Activated naive CD4-positive, alpha-beta T cell (primary cell): Measurements from ENCODE around the gene RASGRF2.

Source experiments
- DNase-seq, 4 experiments: peaks; one replicate each; lab custom pipeline; 2025; lab: John Stamatoyannopoulos, UW

Gene RASGRF2

GRCh38 chr5:80955082-80955590, 5.0 kb upstream of the RASGRF2 start:
- DNase-seq, result no peak

- DNase-seq, result no peak
Observed at GRCh38 chr5:80956272-80956671, 3.9 kb upstream of the RASGRF2 start.

GRCh38 chr5:80957031-80957761, 3.0 kb upstream of the RASGRF2 start:
- DNase-seq, result no peak

- DNase-seq, result no peak
Observed at GRCh38 chr5:80958616-80959015, 1.5 kb upstream of the RASGRF2 start.

GRCh38 chr5:80959138-80959537, 1.0 kb upstream of the RASGRF2 start:
- DNase-seq, result no peak

GRCh38 chr5:80960531-80961375, 590 bp downstream of the RASGRF2 start:
- DNase-seq, result peak in 3 of 4 experiments; percentile 14 to 50 (median 30)

GRCh38 chr5:80961376-80962281, 1.5 kb downstream of the RASGRF2 start:
- DNase-seq, result peak in 1 of 4 experiments; percentile 23

GRCh38 chr5:80962630-80963520, 2.7 kb downstream of the RASGRF2 start:
- no peak for DNase-seq

GRCh38 chr5:80963521-80963895, 3.3 kb downstream of the RASGRF2 start:
- DNase-seq, result no peak

- no peak for DNase-seq
Observed at GRCh38 chr5:80963966-80964481, 3.9 kb downstream of the RASGRF2 start.

GRCh38 chr5:80964491-80964890, 4.3 kb downstream of the RASGRF2 start:
- DNase-seq, result no peak

- no peak for DNase-seq
Observed at GRCh38 chr5:80964919-80965318, 4.8 kb downstream of the RASGRF2 start.

GRCh38 chr5:80967500-80968181, 7.5 kb downstream of the RASGRF2 start:
- DNase-seq, result no peak

GRCh38 chr5:80973027-80973426, 12.9 kb downstream of the RASGRF2 start:
- no peak for DNase-seq

- DNase-seq, result no peak
Observed at GRCh38 chr5:80975065-80975464, 14.9 kb downstream of the RASGRF2 start.

GRCh38 chr5:80976985-80977384, 16.8 kb downstream of the RASGRF2 start:
- no peak for DNase-seq

GRCh38 chr5:80977764-80978163, 17.6 kb downstream of the RASGRF2 start:
- no peak for DNase-seq

- no peak for DNase-seq
Observed at GRCh38 chr5:80978772-80979317, 18.7 kb downstream of the RASGRF2 start.

GRCh38 chr5:80982093-80982492, 21.9 kb downstream of the RASGRF2 start:
- DNase-seq, result no peak
